ENCODE measurements around the gene ATF6.
A peak's percentile ranks its signal among the peaks of the same experiment; 100 is the strongest.

Gene ATF6

GRCh38 chr1:161766102-161766981 is at the start of gene ATF6:
Gene ATF6, plus strand, starts transcription at chr1:161766320. Its CDS starts 41 bp downstream, at chr1:161766361.
- Histone ChIP-seq H3K27ac (ENCODE audit: low read depth, low read length) (peak within 1 kb of the TSS; percentile 93), H3K4me1 (ENCODE audit: control insufficient read depth in 5 of 5, insufficient read depth in 5 of 5, low read length in 5 of 5) (peaks cover 8 to 25% (median 24%) of the 10 kb centered on the region in 5 donors), H3K9ac (ENCODE audit: low read length in 5 of 5) (peak within 1 kb of the TSS; percentile 99 to 100 (median 99)), H3K4me3 (ENCODE audit: low read depth in 1 of 5, low read length in 5 of 5) (peak within 1 kb of the TSS; percentile 91 to 100 (median 99)), H3K36me3 (ENCODE audit: control insufficient read depth in 5 of 5, insufficient read depth in 5 of 5, low read length in 5 of 5) (no peaks in the 10 kb centered on the region), H3K9me3 (ENCODE audit: control insufficient read depth in 5 of 5, low read length in 5 of 5) (no peaks in the 10 kb centered on the region), H3K27me3 (ENCODE audit: control insufficient read depth in 5 of 5, insufficient read depth in 4 of 5, low read length in 5 of 5) (no peaks in the 10 kb centered on the region)

GRCh38 chr1:161718559-161719324 is 47.4 kb upstream of the ATF6 start:
- H3K9me3 ChIP-seq (ENCODE audit: control insufficient read depth in 5 of 5, low read length in 5 of 5): no peaks in the 10 kb centered on the region
- H3K27me3 ChIP-seq (ENCODE audit: control insufficient read depth in 5 of 5, insufficient read depth in 4 of 5, low read length in 5 of 5): peaks cover 0 to 8% (median 0%) of the 10 kb centered on the region in 5 donors
- H3K9ac ChIP-seq (ENCODE audit: low read length in 5 of 5): no peak overlapping the region
- H3K36me3 ChIP-seq (ENCODE audit: control insufficient read depth in 5 of 5, insufficient read depth in 5 of 5, low read length in 5 of 5): no peaks in the 10 kb centered on the region
- H3K4me1 ChIP-seq (ENCODE audit: control insufficient read depth in 5 of 5, insufficient read depth in 5 of 5, low read length in 5 of 5): peaks cover 0 to 17% (median 0%) of the 10 kb centered on the region in 5 donors
- no peak overlapping the region for H3K27ac ChIP-seq (ENCODE audit: low read depth, low read length)
- no peak overlapping the region for H3K4me3 ChIP-seq (ENCODE audit: low read depth in 1 of 5, low read length in 5 of 5)

GRCh38 chr1:161719325-161719611 is 46.9 kb upstream of the ATF6 start:
- no peak overlapping the region for H3K4me3 ChIP-seq (ENCODE audit: low read depth in 1 of 5, low read length in 5 of 5)
- H3K9ac ChIP-seq (ENCODE audit: low read length in 5 of 5): no peak overlapping the region
- H3K9me3 ChIP-seq (ENCODE audit: control insufficient read depth in 5 of 5, low read length in 5 of 5): no peaks in the 10 kb centered on the region
- no peak overlapping the region for H3K27ac ChIP-seq (ENCODE audit: low read depth, low read length)
- H3K4me1 ChIP-seq (ENCODE audit: control insufficient read depth in 5 of 5, insufficient read depth in 5 of 5, low read length in 5 of 5): peaks cover 0 to 17% (median 0%) of the 10 kb centered on the region in 5 donors
- peaks cover 0 to 8% (median 0%) of the 10 kb centered on the region in 5 donors for H3K27me3 ChIP-seq (ENCODE audit: control insufficient read depth in 5 of 5, insufficient read depth in 4 of 5, low read length in 5 of 5)
- H3K36me3 ChIP-seq (ENCODE audit: control insufficient read depth in 5 of 5, insufficient read depth in 5 of 5, low read length in 5 of 5): no peaks in the 10 kb centered on the region

- Histone ChIP-seq H3K36me3 (ENCODE audit: control insufficient read depth in 5 of 5, insufficient read depth in 5 of 5, low read length in 5 of 5) (no peaks in the 10 kb centered on the region), H3K4me3 (ENCODE audit: low read depth in 1 of 5, low read length in 5 of 5) (no peak overlapping the region), H3K27ac (ENCODE audit: low read depth, low read length) (no peak overlapping the region), H3K9me3 (ENCODE audit: control insufficient read depth in 5 of 5, low read length in 5 of 5) (no peaks in the 10 kb centered on the region), H3K27me3 (ENCODE audit: control insufficient read depth in 5 of 5, insufficient read depth in 4 of 5, low read length in 5 of 5) (peaks cover 0 to 8% (median 3%) of the 10 kb centered on the region in 5 donors), H3K9ac (ENCODE audit: low read length in 5 of 5) (no peak overlapping the region), H3K4me1 (ENCODE audit: control insufficient read depth in 5 of 5, insufficient read depth in 5 of 5, low read length in 5 of 5) (peaks cover 0 to 17% (median 1%) of the 10 kb centered on the region in 5 donors)
Observed at GRCh38 chr1:161720422-161720821, 45.7 kb upstream of the ATF6 start.

- Histone ChIP-seq H3K9ac (ENCODE audit: low read length in 5 of 5) (no peak within 1 kb of the TSS), H3K27ac (ENCODE audit: low read depth, low read length) (no peak within 1 kb of the TSS), H3K9me3 (ENCODE audit: control insufficient read depth in 5 of 5, low read length in 5 of 5) (no peaks in the 10 kb centered on the region), H3K27me3 (ENCODE audit: control insufficient read depth in 5 of 5, insufficient read depth in 4 of 5, low read length in 5 of 5) (peaks cover 0 to 8% (median 3%) of the 10 kb centered on the region in 5 donors), H3K4me3 (ENCODE audit: low read depth in 1 of 5, low read length in 5 of 5) (no peak within 1 kb of the TSS), H3K4me1 (ENCODE audit: control insufficient read depth in 5 of 5, insufficient read depth in 5 of 5, low read length in 5 of 5) (peaks cover 2 to 24% (median 9%) of the 10 kb centered on the region in 5 donors), H3K36me3 (ENCODE audit: control insufficient read depth in 5 of 5, insufficient read depth in 5 of 5, low read length in 5 of 5) (no peaks in the 10 kb centered on the region)
Observed at GRCh38 chr1:161720956-161721737, 45.0 kb upstream of the ATF6 start, which contains the start of gene FCRLB. Gene FCRLB, plus strand, starts transcription at chr1:161721544. Its CDS starts 1,129 bp downstream, at chr1:161722673.

GRCh38 chr1:161721738-161722343 is 44.3 kb upstream of the ATF6 start:
- H3K27ac ChIP-seq (ENCODE audit: low read depth, low read length): no peak overlapping the region
- peaks cover 2 to 31% (median 13%) of the 10 kb centered on the region in 5 donors for H3K4me1 ChIP-seq (ENCODE audit: control insufficient read depth in 5 of 5, insufficient read depth in 5 of 5, low read length in 5 of 5)
- H3K27me3 ChIP-seq (ENCODE audit: control insufficient read depth in 5 of 5, insufficient read depth in 4 of 5, low read length in 5 of 5): peaks cover 0 to 8% (median 3%) of the 10 kb centered on the region in 5 donors
- no peak overlapping the region for H3K9ac ChIP-seq (ENCODE audit: low read length in 5 of 5)
- H3K9me3 ChIP-seq (ENCODE audit: control insufficient read depth in 5 of 5, low read length in 5 of 5): no peaks in the 10 kb centered on the region
- H3K36me3 ChIP-seq (ENCODE audit: control insufficient read depth in 5 of 5, insufficient read depth in 5 of 5, low read length in 5 of 5): no peaks in the 10 kb centered on the region
- H3K4me3 ChIP-seq (ENCODE audit: low read depth in 1 of 5, low read length in 5 of 5): no peak overlapping the region

GRCh38 chr1:161722406-161722805 is 43.7 kb upstream of the ATF6 start:
- peaks cover 2 to 35% (median 17%) of the 10 kb centered on the region in 5 donors for H3K4me1 ChIP-seq (ENCODE audit: control insufficient read depth in 5 of 5, insufficient read depth in 5 of 5, low read length in 5 of 5)
- no peaks in the 10 kb centered on the region for H3K9me3 ChIP-seq (ENCODE audit: control insufficient read depth in 5 of 5, low read length in 5 of 5)
- H3K36me3 ChIP-seq (ENCODE audit: control insufficient read depth in 5 of 5, insufficient read depth in 5 of 5, low read length in 5 of 5): no peaks in the 10 kb centered on the region
- H3K27ac ChIP-seq (ENCODE audit: low read depth, low read length): no peak overlapping the region
- peaks cover 0 to 8% (median 3%) of the 10 kb centered on the region in 5 donors for H3K27me3 ChIP-seq (ENCODE audit: control insufficient read depth in 5 of 5, insufficient read depth in 4 of 5, low read length in 5 of 5)
- no peak overlapping the region for H3K9ac ChIP-seq (ENCODE audit: low read length in 5 of 5)
- H3K4me3 ChIP-seq (ENCODE audit: low read depth in 1 of 5, low read length in 5 of 5): no peak overlapping the region

GRCh38 chr1:161723459-161724141 is 42.5 kb upstream of the ATF6 start:
- Histone ChIP-seq H3K4me1 (ENCODE audit: control insufficient read depth in 5 of 5, insufficient read depth in 5 of 5, low read length in 5 of 5) (peaks cover 2 to 37% (median 21%) of the 10 kb centered on the region in 5 donors), H3K9ac (ENCODE audit: low read length in 5 of 5) (no peak overlapping the region), H3K36me3 (ENCODE audit: control insufficient read depth in 5 of 5, insufficient read depth in 5 of 5, low read length in 5 of 5) (no peaks in the 10 kb centered on the region), H3K27ac (ENCODE audit: low read depth, low read length) (no peak overlapping the region), H3K27me3 (ENCODE audit: control insufficient read depth in 5 of 5, insufficient read depth in 4 of 5, low read length in 5 of 5) (peaks cover 0 to 8% (median 3%) of the 10 kb centered on the region in 5 donors), H3K9me3 (ENCODE audit: control insufficient read depth in 5 of 5, low read length in 5 of 5) (no peaks in the 10 kb centered on the region), H3K4me3 (ENCODE audit: low read depth in 1 of 5, low read length in 5 of 5) (no peak overlapping the region)
